Thyroid gland (tissue), 4 donors: ENCODE data around the gene ELOVL3. TPM values are rescaled to one million over a fixed set of nuclear protein-coding genes. Genes with fewer than 3 reads are reported as not detected.

Source experiments
- DNase-seq, 2 donors: peaks; one replicate each; pipeline ENCODE4 v3.0.0-alpha.2; 2019
- H3K27ac ChIP-seq, 3 donors: fragments of 200-600 bp; sonication (generic); 1 replicate in 2 of 3; 2 replicates in 1 of 3; pipeline ENCODE4 v1.5.1; 2016 to 2019; ENCODE audit warnings: mild to moderate bottlenecking in 1 of 3, moderate library complexity in 1 of 3
- H3K27me3 ChIP-seq: fragments of 200-600 bp; sonication (generic); one replicate; pipeline ENCODE4 v1.5.1; 2019
- H3K36me3 ChIP-seq, 2 donors: fragments of 200-600 bp; sonication (generic); one replicate each; pipeline ENCODE4 v1.5.1; 2016 to 2019
- H3K4me1 ChIP-seq, 2 donors: fragments of 200-600 bp; sonication (generic); one replicate each; pipeline ENCODE4 v1.5.1; 2017 to 2019
- H3K4me3 ChIP-seq, 3 donors: fragments of 200-600 bp; sonication (generic); replicated peaks in 1 of 3; 1 replicate in 2 of 3; 2 replicates in 1 of 3; pipeline ENCODE4 v1.5.1; 2016; ENCODE audit warnings: mild to moderate bottlenecking in 1 of 3
- H3K9me3 ChIP-seq: fragments of 200-600 bp; sonication (generic); one replicate; pipeline ENCODE4 v1.5.1; 2017
- POLR2A ChIP-seq, 2 donors: fragments of 450-650 bp; IDR thresholded peaks; one replicate each; pipeline ENCODE4 v1.6.1; 2017; ENCODE audit warnings: antibody characterized with exemption in 2 of 2, mild to moderate bottlenecking in 2 of 2, moderate library complexity in 1 of 2
- WGBS, 2 donors: methylation state at CpG; one replicate each; pipeline ENCODE4 v1.1.5; 2017; 5-methylcytosine and 5-hydroxymethylcytosine counted together
- intact Hi-C: fragments of 100-400 bp; cut with DNase I; formaldehyde crosslinking; loops from one replicate; pipeline ENCODE4 v1.15.1; 2023
- total RNA-seq, 4 donors: library from RNA; depleted of rRNA; stranded (reverse); fragments of >200 nt; gene quantifications; one replicate each; pipeline ENCODE4 v1.2.3, GENCODE V29; 2016
- TF ChIP-seq, protein P1 (sequence below), 6 experiments: fragments of 200-600 bp in 3 of 6; fragments of 450-650 bp in 3 of 6; sonication (generic) in 3 of 6; IDR thresholded peaks; one replicate each; pipeline ENCODE4 v1.5.1; 2016 to 2019; ENCODE audit warnings: antibody characterized with exemption in 6 of 6, mild to moderate bottlenecking in 2 of 6, inconsistent platforms in 1 of 6, moderate library complexity in 1 of 6

The ELOVL3 gene
- total RNA-seq, 4 donors from 2014 or later = not detected

- TF ChIP-seq, protein P1, sequence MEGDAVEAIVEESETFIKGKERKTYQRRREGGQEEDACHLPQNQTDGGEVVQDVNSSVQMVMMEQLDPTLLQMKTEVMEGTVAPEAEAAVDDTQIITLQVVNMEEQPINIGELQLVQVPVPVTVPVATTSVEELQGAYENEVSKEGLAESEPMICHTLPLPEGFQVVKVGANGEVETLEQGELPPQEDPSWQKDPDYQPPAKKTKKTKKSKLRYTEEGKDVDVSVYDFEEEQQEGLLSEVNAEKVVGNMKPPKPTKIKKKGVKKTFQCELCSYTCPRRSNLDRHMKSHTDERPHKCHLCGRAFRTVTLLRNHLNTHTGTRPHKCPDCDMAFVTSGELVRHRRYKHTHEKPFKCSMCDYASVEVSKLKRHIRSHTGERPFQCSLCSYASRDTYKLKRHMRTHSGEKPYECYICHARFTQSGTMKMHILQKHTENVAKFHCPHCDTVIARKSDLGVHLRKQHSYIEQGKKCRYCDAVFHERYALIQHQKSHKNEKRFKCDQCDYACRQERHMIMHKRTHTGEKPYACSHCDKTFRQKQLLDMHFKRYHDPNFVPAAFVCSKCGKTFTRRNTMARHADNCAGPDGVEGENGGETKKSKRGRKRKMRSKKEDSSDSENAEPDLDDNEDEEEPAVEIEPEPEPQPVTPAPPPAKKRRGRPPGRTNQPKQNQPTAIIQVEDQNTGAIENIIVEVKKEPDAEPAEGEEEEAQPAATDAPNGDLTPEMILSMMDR (IDR thresholded peaks at IDR 0.05) = no peak
- no peak for TF ChIP-seq POLR2A (IDR thresholded peaks at IDR 0.05)
- 85 to 90% methylated on average over 4 of the region's 4 CpGs for WGBS, 2 donors
Observed at GRCh38 chr10:102262744-102263370, 36.8 kb downstream of the ELOVL3 start.

GRCh38 chr10:102264371-102264770, 38.3 kb downstream of the ELOVL3 start:
- H3K4me3 ChIP-seq = no peak overlapping the region
- H3K27ac ChIP-seq = no peak overlapping the region
- H3K36me3 ChIP-seq = peaks cover 0 to 17% of the 10 kb centered on the region in 2 donors
- H3K9me3 ChIP-seq = no peaks in the 10 kb centered on the region
- DNase-seq = no peak
- WGBS, 2 donors = 88 to 90% methylated on average over 4 of the region's 4 CpGs
- peaks cover 29 to 51% of the 10 kb centered on the region in 2 donors for H3K4me1 ChIP-seq
- TF ChIP-seq POLR2A (IDR thresholded peaks at IDR 0.05) = no peak
- intact Hi-C loops = no loop called here
- H3K27me3 ChIP-seq = no peaks in the 10 kb centered on the region

More at GRCh38 chr10:102262744-102263370, 36.8 kb downstream of the ELOVL3 start:
- DNase-seq = no peak
- H3K4me1 ChIP-seq = peaks cover 14 to 36% of the 10 kb centered on the region in 2 donors
- no peaks in the 10 kb centered on the region for H3K27me3 ChIP-seq
- no peak overlapping the region for H3K4me3 ChIP-seq
- peaks cover 0 to 17% of the 10 kb centered on the region in 2 donors for H3K36me3 ChIP-seq
- no peaks in the 10 kb centered on the region for H3K9me3 ChIP-seq
- intact Hi-C loops = no loop called here
- no peak overlapping the region for H3K27ac ChIP-seq

DNA sequence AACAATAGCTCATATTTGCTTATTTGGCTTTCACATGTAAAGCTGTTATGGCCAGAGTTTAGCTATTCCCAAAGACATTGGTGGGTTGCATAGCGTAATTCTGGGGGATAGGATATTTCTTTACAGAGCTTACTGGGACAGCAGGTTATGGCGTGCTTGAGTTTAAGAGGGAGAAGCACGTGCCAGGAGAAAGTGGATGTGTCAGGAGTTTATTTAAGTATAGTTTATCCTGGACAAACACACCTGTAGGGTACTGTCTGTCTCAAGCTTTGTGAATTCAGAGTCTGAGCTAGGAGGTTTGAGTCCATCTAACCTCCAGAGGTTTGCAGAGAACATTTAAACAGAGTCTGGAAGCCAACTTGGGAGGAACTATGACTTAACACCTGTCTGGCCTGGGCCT, 40.6 kb downstream of the ELOVL3 start:
- Histone ChIP-seq H3K27ac (peak overlapping the region in 2 of 3 donors; percentile 66 to 70), H3K4me3 (no peak overlapping the region), H3K36me3 (no peaks in the 10 kb centered on the region), H3K4me1 (peaks cover 29 to 55% of the 10 kb centered on the region in 2 donors), H3K27me3 (no peaks in the 10 kb centered on the region), H3K9me3 (no peaks in the 10 kb centered on the region)
- DNase-seq = no peak
- WGBS, 2 donors = 89 to 92% methylated on average over 3 of the region's 3 CpGs
- intact Hi-C loops = no loop called here
- TF ChIP-seq, protein P1 (IDR thresholded peaks at IDR 0.05) = no peak
- TF ChIP-seq POLR2A (IDR thresholded peaks at IDR 0.05) = no peak

GRCh38 chr10:102267748-102268147, 41.6 kb downstream of the ELOVL3 start:
- Histone ChIP-seq H3K36me3 (no peaks in the 10 kb centered on the region), H3K27ac (peak overlapping the region; percentile 48 to 70 (median 66)), H3K9me3 (no peaks in the 10 kb centered on the region), H3K4me1 (peaks cover 26 to 49% of the 10 kb centered on the region in 2 donors), H3K27me3 (no peaks in the 10 kb centered on the region), H3K4me3 (no peak overlapping the region)
- intact Hi-C loops = no loop called here
- TF ChIP-seq POLR2A (IDR thresholded peaks at IDR 0.05) = no peak
- TF ChIP-seq, protein P1 (IDR thresholded peaks at IDR 0.05) = no peak
- no peak for DNase-seq

DNA sequence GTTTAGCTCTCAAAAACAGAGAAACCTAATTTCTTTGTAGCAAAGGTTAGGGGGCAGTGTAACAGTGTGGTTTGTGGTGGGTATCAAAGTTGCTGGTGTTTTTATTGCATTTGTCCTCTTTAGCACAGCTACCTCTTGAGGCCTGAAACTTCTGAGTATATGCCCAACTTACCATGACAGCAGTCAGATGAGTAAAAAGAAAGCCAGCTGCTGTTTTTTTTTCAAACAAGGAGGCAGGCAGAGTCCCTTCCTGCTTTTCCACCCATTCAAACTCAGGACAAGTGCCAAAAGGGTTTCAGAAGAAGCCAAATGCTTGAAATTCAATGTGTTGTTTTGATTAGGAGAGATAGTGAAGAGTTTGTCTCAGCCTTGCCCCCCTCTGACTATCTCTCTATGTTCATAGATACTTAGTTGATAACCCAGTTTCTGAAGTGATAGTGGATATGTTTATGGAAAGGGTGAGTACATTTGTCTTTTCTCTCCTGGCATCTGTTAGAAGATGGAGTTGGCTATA, 42.3 kb downstream of the ELOVL3 start:
- intact Hi-C loops = no loop called here
- Histone ChIP-seq H3K27me3 (no peaks in the 10 kb centered on the region), H3K36me3 (no peaks in the 10 kb centered on the region), H3K4me1 (peaks cover 33 to 50% of the 10 kb centered on the region in 2 donors), H3K4me3 (no peak overlapping the region), H3K27ac (peak overlapping the region; percentile 48 to 70 (median 66)), H3K9me3 (no peaks in the 10 kb centered on the region)
- TF ChIP-seq POLR2A (IDR thresholded peaks at IDR 0.05) = no peak
- TF ChIP-seq, protein P1 (IDR thresholded peaks at IDR 0.05) = peak in 4 of 6 experiments; percentile 26 to 43 (median 32)
- DNase-seq = peak; percentile 11 to 19
